Measurements from ENCODE around the gene TLR6.
A peak's percentile ranks its signal among the peaks of the same experiment; 100 is the strongest.
"Not testable (repeated sequence)": the region's sequence is repeated elsewhere in the genome, so short reads cannot be mapped to it uniquely, and the experiment has no call there.

Gene TLR6

GRCh38 chr4:38785041-38785790 is 71.4 kb downstream of the TLR6 start:
- DNase-seq: no peak

- DNase-seq: no peak
These were observed 72.5 kb downstream of the TLR6 start for GRCh38 chr4:38784141-38784540.

- DNase-seq: no peak
These were observed 73.5 kb downstream of the TLR6 start for GRCh38 chr4:38783109-38783460.

- peak; percentile 31 to 49 for DNase-seq
These were observed 74.0 kb downstream of the TLR6 start, which contains the start of gene TLR10 for GRCh38 chr4:38782452-38783108. TLR10 (minus strand) TSS chr4:38782990; CDS start chr4:38775590, 7,400 bp downstream.

- DNase-seq: no peak
These were observed 74.8 kb downstream of the TLR6 start for GRCh38 chr4:38781854-38782261.

GRCh38 chr4:38780833-38781484 is 75.7 kb downstream of the TLR6 start:
- no peak for DNase-seq

- no peak for DNase-seq
These were observed 76.8 kb downstream of the TLR6 start for GRCh38 chr4:38779790-38780189.

- not testable (repeated sequence) for DNase-seq
These were observed 78.7 kb downstream of the TLR6 start for GRCh38 chr4:38777925-38778324.

- DNase-seq: no peak
These were observed 81.3 kb downstream of the TLR6 start for GRCh38 chr4:38775326-38775725.

GRCh38 chr4:38774181-38774955 is 82.2 kb downstream of the TLR6 start:
- no peak for DNase-seq

Data from activated CD4-positive, alpha-beta T cell treated with anti-CD3 and anti-CD28 coated beads for 4 hours (primary cell).